HUES6 (cell line): ENCODE results near the gene SMARCA5.

Experiments
- H3K27ac ChIP-seq: 2 replicates; pipeline ENCODE4 v1.7.0; 2013; ENCODE audit warnings: low read depth, mild to moderate bottlenecking, low read length, inconsistent platforms
- H3K27me3 ChIP-seq: 2 replicates; pipeline ENCODE4 v1.6.1; 2013; ENCODE audit warnings: low read length; ENCODE audit not compliant: control insufficient read depth, insufficient read depth
- H3K36me3 ChIP-seq: 2 replicates; pipeline ENCODE4 v1.6.1; 2013; ENCODE audit warnings: low read length; ENCODE audit not compliant: control insufficient read depth, insufficient read depth
- H3K4me1 ChIP-seq: 2 replicates; pipeline ENCODE4 v1.6.1; 2013; ENCODE audit warnings: low read length; ENCODE audit not compliant: control insufficient read depth, insufficient read depth
- H3K4me3 ChIP-seq: 2 replicates; pipeline ENCODE4 v1.5.1; 2013; ENCODE audit warnings: low read depth, low read length
- H3K9ac ChIP-seq: one replicate; pipeline ENCODE4 v1.6.1; 2013; ENCODE audit warnings: mild to moderate bottlenecking, low read length
- H3K9me3 ChIP-seq: 2 replicates; pipeline ENCODE4 v1.6.1; 2013; ENCODE audit warnings: low read depth, low read length; ENCODE audit not compliant: control insufficient read depth, insufficient read depth

Gene SMARCA5

DNA sequence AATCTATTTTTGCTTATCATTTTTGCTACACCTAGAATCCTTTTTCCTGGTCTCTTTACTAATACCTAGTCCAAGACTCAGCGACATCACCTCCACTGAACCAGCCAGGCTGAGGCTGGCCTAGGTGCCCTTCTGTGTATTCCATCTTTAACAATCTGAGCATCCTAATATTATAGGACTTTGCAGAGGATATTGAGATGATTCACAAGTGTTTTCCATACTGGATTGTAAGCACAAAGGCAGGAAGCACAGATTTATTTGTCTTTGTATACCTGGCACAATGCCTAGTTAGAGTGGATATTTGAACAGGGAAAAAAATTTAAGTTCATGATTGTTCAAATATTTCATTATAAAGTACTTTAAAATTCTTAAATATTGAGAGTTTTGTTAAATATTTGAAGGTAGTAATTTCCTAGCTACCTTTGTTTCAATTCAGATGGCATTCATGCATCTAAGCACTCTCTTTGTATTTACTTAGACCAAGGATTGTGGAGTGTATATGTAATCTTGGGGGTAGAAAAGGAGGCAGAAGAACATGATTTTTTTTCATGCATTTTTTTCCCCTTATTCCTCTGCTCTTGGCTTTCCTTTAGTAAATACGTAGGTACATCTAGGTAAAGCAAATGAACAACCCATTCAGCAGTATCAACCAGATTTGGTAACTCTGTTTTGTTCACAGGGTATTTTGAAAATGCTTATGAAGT lies 18.4 kb downstream of the SMARCA5 start:
- peaks cover 99% of the 10 kb centered on the region for H3K36me3 ChIP-seq
- H3K9ac ChIP-seq: no peak overlapping the region
- H3K4me1 ChIP-seq: no peaks in the 10 kb centered on the region
- no peak overlapping the region for H3K4me3 ChIP-seq
- no peaks in the 10 kb centered on the region for H3K27me3 ChIP-seq
- no peak overlapping the region for H3K27ac ChIP-seq
- H3K9me3 ChIP-seq: no peaks in the 10 kb centered on the region

- Histone ChIP-seq H3K27me3 (no peaks in the 10 kb centered on the region), H3K4me3 (no peak overlapping the region), H3K36me3 (peaks cover 97% of the 10 kb centered on the region), H3K9me3 (no peaks in the 10 kb centered on the region), H3K4me1 (no peaks in the 10 kb centered on the region), H3K9ac (no peak overlapping the region), H3K27ac (no peak overlapping the region)
These were observed 25.6 kb downstream of the SMARCA5 start for GRCh38 chr4:143538979-143539669.

DNA sequence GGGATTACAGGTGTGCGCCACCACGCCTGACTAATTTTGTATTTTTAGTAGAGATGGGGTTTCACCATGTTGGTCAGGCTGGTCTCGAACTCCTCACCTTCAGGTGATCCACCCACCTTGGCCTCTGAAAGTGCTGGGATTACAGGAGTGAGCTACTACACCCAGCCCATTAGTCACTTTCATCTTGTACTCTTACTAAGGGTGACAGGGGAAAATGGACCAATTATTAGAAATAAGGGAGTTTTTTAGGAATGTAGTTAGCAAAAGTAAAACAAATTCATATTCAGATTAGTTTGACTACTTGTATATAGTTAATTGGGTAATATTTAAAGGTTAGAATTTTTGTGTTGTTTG lies 26.1 kb downstream of the SMARCA5 start:
- no peak overlapping the region for H3K4me3 ChIP-seq
- no peaks in the 10 kb centered on the region for H3K9me3 ChIP-seq
- H3K4me1 ChIP-seq: no peaks in the 10 kb centered on the region
- H3K27ac ChIP-seq: no peak overlapping the region
- H3K36me3 ChIP-seq: peaks cover 97% of the 10 kb centered on the region
- no peaks in the 10 kb centered on the region for H3K27me3 ChIP-seq
- H3K9ac ChIP-seq: no peak overlapping the region

DNA sequence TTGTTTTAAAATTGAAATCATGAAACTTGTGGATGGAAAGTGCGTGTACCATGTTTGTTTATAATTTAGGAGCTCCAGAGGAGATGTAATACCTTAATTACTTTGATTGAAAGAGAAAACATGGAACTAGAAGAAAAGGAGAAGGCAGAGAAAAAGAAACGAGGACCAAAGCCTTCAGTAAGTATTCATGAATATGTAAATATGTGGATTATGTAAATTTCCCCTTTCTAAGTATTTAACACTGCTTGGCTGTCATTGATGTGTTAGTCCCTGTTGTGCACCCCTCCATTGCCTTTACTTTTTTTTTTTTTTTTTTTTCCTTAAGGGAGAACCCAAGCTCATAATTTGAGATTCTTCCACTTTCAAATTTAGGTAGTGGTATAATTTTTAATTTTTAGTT lies 36.4 kb downstream of the SMARCA5 start:
- Histone ChIP-seq H3K9ac (no peak overlapping the region), H3K9me3 (no peaks in the 10 kb centered on the region), H3K27me3 (no peaks in the 10 kb centered on the region), H3K27ac (no peak overlapping the region), H3K36me3 (peaks cover 98% of the 10 kb centered on the region), H3K4me3 (no peak overlapping the region), H3K4me1 (no peaks in the 10 kb centered on the region; the same call in 1 of the 2 replicates)

GRCh38 chr4:143554728-143555597 lies 41.5 kb downstream of the SMARCA5 start:
- Histone ChIP-seq H3K9ac (no peak overlapping the region), H3K9me3 (no peaks in the 10 kb centered on the region), H3K27ac (no peak overlapping the region), H3K4me1 (peaks cover 3% of the 10 kb centered on the region; the same call in 1 of the 2 replicates), H3K4me3 (no peak overlapping the region), H3K36me3 (peaks cover 52% of the 10 kb centered on the region), H3K27me3 (peaks cover 5% of the 10 kb centered on the region; the same call in 1 of the 2 replicates)

- no peak overlapping the region for H3K4me3 ChIP-seq
- H3K4me1 ChIP-seq: peaks cover 3% of the 10 kb centered on the region; the same call in 1 of the 2 replicates
- peaks cover 45% of the 10 kb centered on the region for H3K36me3 ChIP-seq
- H3K9me3 ChIP-seq: no peaks in the 10 kb centered on the region
- H3K9ac ChIP-seq: no peak overlapping the region
- H3K27ac ChIP-seq: no peak overlapping the region
- H3K27me3 ChIP-seq: peaks cover 5% of the 10 kb centered on the region; the same call in 1 of the 2 replicates
These were observed 42.2 kb downstream of the SMARCA5 start for GRCh38 chr4:143555676-143556075.

DNA sequence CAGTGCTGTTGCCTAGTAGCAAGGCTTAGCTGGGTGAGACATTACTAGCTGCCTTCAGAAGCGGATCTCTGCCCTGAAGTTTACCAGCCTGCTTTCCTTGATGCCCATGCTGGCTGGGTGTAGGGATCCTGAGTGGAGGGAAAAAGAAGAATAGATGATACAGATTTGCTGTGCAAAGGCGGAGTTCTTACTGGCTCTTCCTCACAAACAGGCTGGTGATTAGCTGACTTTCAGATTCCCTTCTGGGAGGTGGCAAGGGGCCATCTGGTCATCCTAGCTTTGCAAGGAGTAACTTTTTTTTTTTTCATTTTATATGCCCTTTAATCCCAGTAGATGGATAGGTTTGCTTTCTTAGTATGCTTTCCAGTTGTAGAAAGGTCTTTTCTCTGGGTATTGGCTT lies 44.8 kb downstream of the SMARCA5 start:
- H3K36me3 ChIP-seq: peaks cover 19% of the 10 kb centered on the region
- H3K27me3 ChIP-seq: peaks cover 5% of the 10 kb centered on the region; the same call in 1 of the 2 replicates
- no peak overlapping the region for H3K4me3 ChIP-seq
- peaks cover 3% of the 10 kb centered on the region; the same call in 1 of the 2 replicates for H3K4me1 ChIP-seq
- H3K27ac ChIP-seq: no peak overlapping the region
- H3K9ac ChIP-seq: no peak overlapping the region
- H3K9me3 ChIP-seq: no peaks in the 10 kb centered on the region

GRCh38 chr4:143558823-143559756 lies 45.6 kb downstream of the SMARCA5 start:
- H3K4me1 ChIP-seq: peaks cover 3% of the 10 kb centered on the region; the same call in 1 of the 2 replicates
- H3K9ac ChIP-seq: peak overlapping the region; percentile 75
- H3K27me3 ChIP-seq: peaks cover 5% of the 10 kb centered on the region; the same call in 1 of the 2 replicates
- H3K27ac ChIP-seq: no peak overlapping the region
- peak overlapping the region; percentile 70 for H3K4me3 ChIP-seq
- no peaks in the 10 kb centered on the region for H3K9me3 ChIP-seq
- peaks cover 12% of the 10 kb centered on the region for H3K36me3 ChIP-seq

GRCh38 chr4:143559757-143560147 lies 46.2 kb downstream of the SMARCA5 start:
- H3K36me3 ChIP-seq: peaks cover 5% of the 10 kb centered on the region
- H3K9ac ChIP-seq: peak overlapping the region; percentile 75
- peak overlapping the region; percentile 70 for H3K4me3 ChIP-seq
- H3K27me3 ChIP-seq: peaks cover 5% of the 10 kb centered on the region; the same call in 1 of the 2 replicates
- H3K4me1 ChIP-seq: peaks cover 3% of the 10 kb centered on the region; the same call in 1 of the 2 replicates
- H3K27ac ChIP-seq: no peak overlapping the region
- no peaks in the 10 kb centered on the region for H3K9me3 ChIP-seq

DNA sequence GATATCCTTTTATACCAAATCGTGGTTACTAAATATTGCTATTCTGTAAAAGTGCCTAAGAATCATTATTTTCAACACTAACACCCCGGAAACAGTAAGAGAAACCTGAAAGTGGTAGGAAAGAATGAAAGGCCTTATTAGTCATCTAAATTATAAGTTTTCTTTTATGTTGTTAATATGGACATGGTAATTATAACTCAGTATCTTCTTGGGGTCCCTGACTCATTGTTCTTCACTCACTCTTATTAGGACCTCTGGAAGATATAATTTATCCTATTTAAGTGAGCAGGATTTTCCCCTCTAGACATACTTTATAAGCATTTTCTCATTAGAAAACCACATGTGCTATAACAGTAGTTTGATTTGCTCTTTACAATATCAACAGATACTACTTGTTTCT lies 51.0 kb downstream of the SMARCA5 start:
- H3K36me3 ChIP-seq: no peaks in the 10 kb centered on the region
- H3K4me1 ChIP-seq: peaks cover 3% of the 10 kb centered on the region; the same call in 1 of the 2 replicates
- H3K4me3 ChIP-seq: no peak overlapping the region
- peaks cover 5% of the 10 kb centered on the region; the same call in 1 of the 2 replicates for H3K27me3 ChIP-seq
- H3K27ac ChIP-seq: no peak overlapping the region
- H3K9ac ChIP-seq: no peak overlapping the region
- H3K9me3 ChIP-seq: no peaks in the 10 kb centered on the region
